Occipital lobe (tissue), 2 donors: ENCODE measurements around the gene MAP3K13. TPM values are rescaled to one million over a fixed set of nuclear protein-coding genes. Genes with fewer than 3 reads are reported as not detected.
"Not testable (repeated sequence)": the region's sequence is repeated elsewhere in the genome, so short reads cannot be mapped to it uniquely, and the experiment has no call there.

Experiments used
- DNase-seq: peaks from one replicate; lab custom pipeline; 2025; lab: John Stamatoyannopoulos, UW
- total RNA-seq: library from RNA; depleted of rRNA; stranded (reverse); fragments of >200 nt; gene quantifications from one replicate; pipeline ENCODE4 v1.2.3, GENCODE V29; 2014

The MAP3K13 gene
- total RNA-seq, 1 donor from 2014 or later: 46.8 TPM

GRCh38 chr3:185399737-185400667, 37.1 kb downstream of the MAP3K13 start:
- DNase-seq: no peak

- no peak for DNase-seq
These were observed 37.9 kb downstream of the MAP3K13 start for GRCh38 chr3:185400866-185401265.

GRCh38 chr3:185401319-185401955, 38.5 kb downstream of the MAP3K13 start:
- DNase-seq: no peak

- DNase-seq: no peak
These were observed 39.6 kb downstream of the MAP3K13 start for GRCh38 chr3:185402561-185402960.

GRCh38 chr3:185403002-185403401, 40.1 kb downstream of the MAP3K13 start:
- no peak for DNase-seq

- no peak for DNase-seq
These were observed 42.3 kb downstream of the MAP3K13 start for GRCh38 chr3:185405243-185405642.

GRCh38 chr3:185405664-185406063, 42.7 kb downstream of the MAP3K13 start:
- no peak for DNase-seq

GRCh38 chr3:185406121-185406620, 43.2 kb downstream of the MAP3K13 start:
- DNase-seq: no peak

- DNase-seq: no peak
These were observed 47.0 kb downstream of the MAP3K13 start for GRCh38 chr3:185409957-185410356.

GRCh38 chr3:185411133-185411532, 48.2 kb downstream of the MAP3K13 start:
- DNase-seq: no peak

GRCh38 chr3:185416513-185416912, 53.6 kb downstream of the MAP3K13 start:
- DNase-seq: no peak

GRCh38 chr3:185418561-185418977, 55.6 kb downstream of the MAP3K13 start:
- not testable (repeated sequence) for DNase-seq

GRCh38 chr3:185420762-185421161, 57.8 kb downstream of the MAP3K13 start:
- DNase-seq: no peak

- no peak for DNase-seq
These were observed 58.8 kb downstream of the MAP3K13 start for GRCh38 chr3:185421577-185422232.

GRCh38 chr3:185422677-185423076, 59.7 kb downstream of the MAP3K13 start:
- DNase-seq: no peak

GRCh38 chr3:185423178-185423577, 60.2 kb downstream of the MAP3K13 start:
- DNase-seq: no peak

GRCh38 chr3:185424435-185424834, 61.5 kb downstream of the MAP3K13 start:
- DNase-seq: no peak

- no peak for DNase-seq
These were observed 67.4 kb downstream of the MAP3K13 start for GRCh38 chr3:185430375-185430774.

- no peak for DNase-seq
These were observed 77.0 kb downstream of the MAP3K13 start for GRCh38 chr3:185439745-185440466.

GRCh38 chr3:185442031-185442430, 79.1 kb downstream of the MAP3K13 start:
- no peak for DNase-seq

- no peak for DNase-seq
These were observed 81.4 kb downstream of the MAP3K13 start for GRCh38 chr3:185444329-185444728.
